ENCODE measurements around the gene KCNJ1.

GRCh38 chr11:128789497-128790150, 77.5 kb downstream of the KCNJ1 start:
- TF ChIP-seq CTCF (IDR thresholded peaks at IDR 0.05) (no peak), CHD2 (IDR thresholded peaks at IDR 0.05; ENCODE audit: low read length, partially characterized antibody) (no peak), GABPA (IDR thresholded peaks at IDR 0.05; ENCODE audit: low read depth) (no peak), FOXM1 (IDR thresholded peaks at IDR 0.05; ENCODE audit: low read depth) (no peak), RXRA (IDR thresholded peaks at IDR 0.05; ENCODE audit: borderline replicate concordance, low read depth) (no peak), POLR2AphosphoS5 (IDR thresholded peaks at IDR 0.05; ENCODE audit: low read depth, low read length) (no peak), RAD21 (IDR thresholded peaks at IDR 0.05; ENCODE audit: low read length) (no peak), TAF1 (IDR thresholded peaks at IDR 0.05; ENCODE audit: borderline replicate concordance, low read depth, low read length) (no peak), JUND (IDR thresholded peaks at IDR 0.05) (no peak), EP300 (IDR thresholded peaks at IDR 0.05; ENCODE audit: borderline replicate concordance in 1 of 2, low read depth in 1 of 2, low read length in 1 of 2) (no peak), TCF12 (IDR thresholded peaks at IDR 0.05) (no peak)
- TF ChIP-seq, protein P1, sequence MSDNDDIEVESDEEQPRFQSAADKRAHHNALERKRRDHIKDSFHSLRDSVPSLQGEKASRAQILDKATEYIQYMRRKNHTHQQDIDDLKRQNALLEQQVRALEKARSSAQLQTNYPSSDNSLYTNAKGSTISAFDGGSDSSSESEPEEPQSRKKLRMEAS (IDR thresholded peaks at IDR 0.05; ENCODE audit: low read depth): no peak
